Endodermal cell (in vitro differentiated cells): ENCODE data around the gene MINDY4B. TPM values are rescaled to one million over a fixed set of nuclear protein-coding genes. Genes with fewer than 3 reads are reported as not detected.
A peak's percentile ranks its signal among the peaks of the same experiment; 100 is the strongest.

Experiments used
- DNase-seq: peaks from one replicate; pipeline ENCODE4 v3.0.0-alpha.2; 2017
- H3K27ac ChIP-seq: 2 replicates; pipeline ENCODE4 v1.5.1; 2013; ENCODE audit warnings: mild to moderate bottlenecking, low read depth, low read length, moderate library complexity
- H3K27me3 ChIP-seq: 2 replicates; pipeline ENCODE4 v1.6.1; 2013; ENCODE audit warnings: mild to moderate bottlenecking, low read length, moderate library complexity; ENCODE audit not compliant: insufficient read depth, control insufficient read depth, poor library complexity, severe bottlenecking
- H3K36me3 ChIP-seq: 2 replicates; pipeline ENCODE4 v1.7.0; 2013; ENCODE audit warnings: mild to moderate bottlenecking, low read length, moderate library complexity; ENCODE audit not compliant: control insufficient read depth, insufficient read depth
- H3K4me1 ChIP-seq: one replicate; pipeline ENCODE4 v1.7.0; 2013; ENCODE audit warnings: low read length; ENCODE audit not compliant: control insufficient read depth, insufficient read depth
- H3K4me3 ChIP-seq: 2 replicates; pipeline ENCODE4 v1.5.1; 2013; ENCODE audit warnings: mild to moderate bottlenecking, low read length, moderate library complexity
- H3K9ac ChIP-seq: 2 replicates; pipeline ENCODE4 v1.6.1; 2013; ENCODE audit warnings: mild to moderate bottlenecking, low read length, moderate library complexity; ENCODE audit not compliant: poor library complexity, severe bottlenecking; ENCODE audit errors: extremely low read depth
- H3K9me3 ChIP-seq: 2 replicates; pipeline ENCODE4 v1.6.1; 2013; ENCODE audit warnings: mild to moderate bottlenecking, low read length, moderate library complexity; ENCODE audit not compliant: control insufficient read depth
- H3K27ac Mint-ChIP-seq: 2 replicates; pipeline ENCODE4 v1.8.0; 2020; ENCODE audit warnings: mixed read lengths
- H3K27me3 Mint-ChIP-seq: 2 replicates; pipeline ENCODE4 v1.8.0; 2021; ENCODE audit warnings: mild to moderate bottlenecking, mixed read lengths; ENCODE audit not compliant: insufficient read depth
- H3K36me3 Mint-ChIP-seq: 2 replicates; pipeline ENCODE4 v1.8.0; 2020; ENCODE audit warnings: low read depth, mixed read lengths
- H3K4me1 Mint-ChIP-seq: 2 replicates; pipeline ENCODE4 v1.8.0; 2020; ENCODE audit warnings: mixed read lengths
- H3K4me3 Mint-ChIP-seq: 2 replicates; pipeline ENCODE4 v1.8.0; 2020; ENCODE audit warnings: mild to moderate bottlenecking, moderate library complexity, mixed read lengths
- H3K9me3 Mint-ChIP-seq: 2 replicates; pipeline ENCODE4 v1.8.0; 2020; ENCODE audit warnings: mild to moderate bottlenecking, mixed read lengths
- CTCF ChIP-seq: fragments of 200-600 bp; sonication (generic); conservative IDR thresholded peaks from 2 replicates; pipeline ENCODE4 v1.5.0; 2021; ENCODE audit warnings: antibody characterized with exemption, mild to moderate bottlenecking
- WGBS, 2 experiments: methylation state at CpG; one replicate each; pipeline versions ENCODE4 v1.1.5 to v1.1.7; 2013; ENCODE audit warnings: missing lambda C conversion rate in 2 of 2, mixed read lengths in 1 of 2; ENCODE audit not compliant: insufficient coverage in 1 of 2, insufficient read length in 1 of 2; 5-methylcytosine and 5-hydroxymethylcytosine counted together
- total RNA-seq, 2 donors: library from RNA; stranded (reverse); fragmentation: NEBNext Ultra II Directional in 1 of 2; extraction: Animal tissue kit (Norgen Biotek cat#: 25700) in 1 of 2; gene quantifications; 2 replicates in 1 of 2; 3 replicates in 1 of 2; pipeline ENCODE4 v1.2.1, GENCODE V29; 2021

MINDY4B gene
- total RNA-seq, 2 donors from 2014 or later: not detected

GRCh38 chr3:150828997-150829396 lies 76.2 kb downstream of the MINDY4B start:
- H3K9me3 ChIP-seq: no peaks in the 10 kb centered on the region
- no peak overlapping the region for H3K4me3 ChIP-seq
- no peak overlapping the region for H3K27ac ChIP-seq
- Mint-ChIP-seq H3K4me3 (no peak overlapping the region), H3K27ac (peak overlapping the region; percentile 83), H3K36me3 (no peaks in the 10 kb centered on the region), H3K4me1 (peaks cover 23% of the 10 kb centered on the region), H3K27me3 (peaks cover 2% of the 10 kb centered on the region), H3K9me3 (no peaks in the 10 kb centered on the region)
- H3K9ac ChIP-seq: no peak overlapping the region
- H3K27me3 ChIP-seq: no peaks in the 10 kb centered on the region
- peaks cover 5% of the 10 kb centered on the region for H3K4me1 ChIP-seq
- no peaks in the 10 kb centered on the region for H3K36me3 ChIP-seq
- no peak for TF ChIP-seq CTCF
- DNase-seq: peak; percentile 71
- WGBS, 2 experiments: 87% methylated on average over 1 of the region's 2 CpGs; no CpG with 5 or more reads in 1 of the 2 experiments

GRCh38 chr3:150828261-150828660 lies 77.0 kb downstream of the MINDY4B start:
- no peaks in the 10 kb centered on the region for H3K36me3 Mint-ChIP-seq
- H3K9ac ChIP-seq: no peak overlapping the region
- H3K4me3 ChIP-seq: no peak overlapping the region
- DNase-seq: no peak
- H3K27ac Mint-ChIP-seq: no peak overlapping the region
- no peaks in the 10 kb centered on the region for H3K36me3 ChIP-seq
- no peaks in the 10 kb centered on the region for H3K9me3 Mint-ChIP-seq
- no peaks in the 10 kb centered on the region for H3K9me3 ChIP-seq
- H3K27me3 ChIP-seq: no peaks in the 10 kb centered on the region
- H3K4me1 Mint-ChIP-seq: peaks cover 23% of the 10 kb centered on the region
- H3K4me3 Mint-ChIP-seq: no peak overlapping the region
- H3K4me1 ChIP-seq: peaks cover 5% of the 10 kb centered on the region
- no peak for TF ChIP-seq CTCF
- 60 to 90% methylated on average over 1 of the region's 1 CpG for WGBS, 2 experiments
- H3K27me3 Mint-ChIP-seq: peaks cover 4% of the 10 kb centered on the region
- no peak overlapping the region for H3K27ac ChIP-seq

- DNase-seq: no peak
- Mint-ChIP-seq H3K9me3 (peaks cover 10% of the 10 kb centered on the region), H3K4me1 (peaks cover 20% of the 10 kb centered on the region), H3K4me3 (no peak overlapping the region), H3K27me3 (peaks cover 3% of the 10 kb centered on the region), H3K27ac (no peak overlapping the region), H3K36me3 (no peaks in the 10 kb centered on the region)
- Histone ChIP-seq H3K9ac (no peak overlapping the region), H3K4me3 (no peak overlapping the region), H3K27ac (no peak overlapping the region), H3K9me3 (no peaks in the 10 kb centered on the region), H3K27me3 (no peaks in the 10 kb centered on the region), H3K4me1 (peaks cover 5% of the 10 kb centered on the region), H3K36me3 (no peaks in the 10 kb centered on the region)
- TF ChIP-seq CTCF: no peak
- WGBS, 2 experiments: 91 to 93% methylated on average over 7 to 12 of the region's 12 CpGs
Observed at GRCh38 chr3:150826466-150827282, 78.6 kb downstream of the MINDY4B start.
